PFSK-1 (cell line): ENCODE results near the gene TNFRSF4.

Experiments
- FOXP2 ChIP-seq: optimal IDR thresholded peaks from 2 replicates; pipeline ENCODE3; 2011; ENCODE audit warnings: borderline replicate concordance, control low read depth, inconsistent platforms; ENCODE audit not compliant: insufficient read depth; ENCODE audit errors: extremely low read length, extremely low read depth
- POLR2AphosphoS5 ChIP-seq: IDR thresholded peaks from 2 replicates; pipeline ENCODE4 v1.6.1; 2012; ENCODE audit warnings: low read depth, mild to moderate bottlenecking, control low read depth, low read length, moderate library complexity
- SIN3A ChIP-seq: IDR thresholded peaks from 2 replicates; pipeline ENCODE4 v1.6.1; 2012; ENCODE audit warnings: mild to moderate bottlenecking, low read length, moderate library complexity, borderline replicate concordance; ENCODE audit not compliant: insufficient read depth
- TAF1 ChIP-seq: IDR thresholded peaks from 2 replicates; pipeline ENCODE4 v1.6.1; 2012; ENCODE audit warnings: low read length, control low read depth, borderline replicate concordance; ENCODE audit not compliant: insufficient read depth
- TF ChIP-seq, protein P1 (sequence below), 2 experiments: IDR thresholded peaks; 2 replicates each; pipeline versions ENCODE4 v1.6.1 to v1.8.0; 2011 to 2012; ENCODE audit warnings: low read depth in 2 of 2, low read length in 2 of 2, control low read depth in 1 of 2, inconsistent platforms in 1 of 2, mild to moderate bottlenecking in 1 of 2, moderate library complexity in 1 of 2; ENCODE audit not compliant: insufficient read depth in 1 of 2

Gene TNFRSF4

DNA sequence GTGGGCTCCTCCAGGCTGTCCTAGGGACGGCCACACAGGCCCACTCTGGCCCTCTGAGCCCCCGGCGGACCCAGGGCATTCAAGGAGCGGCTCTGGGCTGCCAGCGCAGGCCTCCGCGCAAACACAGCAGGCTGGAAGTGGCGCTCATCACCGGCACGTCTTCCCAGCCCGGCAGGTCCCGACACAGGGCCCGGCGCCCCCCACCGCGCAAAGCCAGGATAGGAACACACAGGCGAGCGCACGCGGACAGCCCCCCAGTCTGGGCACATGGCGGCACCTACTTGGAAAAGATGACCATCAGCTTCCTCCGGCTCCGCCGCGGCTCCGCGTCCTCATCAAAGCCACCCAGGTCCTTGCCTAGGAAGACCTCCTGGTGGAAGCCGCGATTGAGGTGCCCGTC is 14.2 kb upstream of the TNFRSF4 start:
- TF ChIP-seq, protein P1, sequence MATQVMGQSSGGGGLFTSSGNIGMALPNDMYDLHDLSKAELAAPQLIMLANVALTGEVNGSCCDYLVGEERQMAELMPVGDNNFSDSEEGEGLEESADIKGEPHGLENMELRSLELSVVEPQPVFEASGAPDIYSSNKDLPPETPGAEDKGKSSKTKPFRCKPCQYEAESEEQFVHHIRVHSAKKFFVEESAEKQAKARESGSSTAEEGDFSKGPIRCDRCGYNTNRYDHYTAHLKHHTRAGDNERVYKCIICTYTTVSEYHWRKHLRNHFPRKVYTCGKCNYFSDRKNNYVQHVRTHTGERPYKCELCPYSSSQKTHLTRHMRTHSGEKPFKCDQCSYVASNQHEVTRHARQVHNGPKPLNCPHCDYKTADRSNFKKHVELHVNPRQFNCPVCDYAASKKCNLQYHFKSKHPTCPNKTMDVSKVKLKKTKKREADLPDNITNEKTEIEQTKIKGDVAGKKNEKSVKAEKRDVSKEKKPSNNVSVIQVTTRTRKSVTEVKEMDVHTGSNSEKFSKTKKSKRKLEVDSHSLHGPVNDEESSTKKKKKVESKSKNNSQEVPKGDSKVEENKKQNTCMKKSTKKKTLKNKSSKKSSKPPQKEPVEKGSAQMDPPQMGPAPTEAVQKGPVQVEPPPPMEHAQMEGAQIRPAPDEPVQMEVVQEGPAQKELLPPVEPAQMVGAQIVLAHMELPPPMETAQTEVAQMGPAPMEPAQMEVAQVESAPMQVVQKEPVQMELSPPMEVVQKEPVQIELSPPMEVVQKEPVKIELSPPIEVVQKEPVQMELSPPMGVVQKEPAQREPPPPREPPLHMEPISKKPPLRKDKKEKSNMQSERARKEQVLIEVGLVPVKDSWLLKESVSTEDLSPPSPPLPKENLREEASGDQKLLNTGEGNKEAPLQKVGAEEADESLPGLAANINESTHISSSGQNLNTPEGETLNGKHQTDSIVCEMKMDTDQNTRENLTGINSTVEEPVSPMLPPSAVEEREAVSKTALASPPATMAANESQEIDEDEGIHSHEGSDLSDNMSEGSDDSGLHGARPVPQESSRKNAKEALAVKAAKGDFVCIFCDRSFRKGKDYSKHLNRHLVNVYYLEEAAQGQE (IDR thresholded peaks at IDR 0.05; ENCODE audit: insufficient read depth in 1 of 2, low read depth in 2 of 2, low read length in 2 of 2), result no peak
- no peak for TF ChIP-seq SIN3A
- no peak for TF ChIP-seq POLR2AphosphoS5
- TF ChIP-seq TAF1, result no peak
- no peak for TF ChIP-seq FOXP2

DNA sequence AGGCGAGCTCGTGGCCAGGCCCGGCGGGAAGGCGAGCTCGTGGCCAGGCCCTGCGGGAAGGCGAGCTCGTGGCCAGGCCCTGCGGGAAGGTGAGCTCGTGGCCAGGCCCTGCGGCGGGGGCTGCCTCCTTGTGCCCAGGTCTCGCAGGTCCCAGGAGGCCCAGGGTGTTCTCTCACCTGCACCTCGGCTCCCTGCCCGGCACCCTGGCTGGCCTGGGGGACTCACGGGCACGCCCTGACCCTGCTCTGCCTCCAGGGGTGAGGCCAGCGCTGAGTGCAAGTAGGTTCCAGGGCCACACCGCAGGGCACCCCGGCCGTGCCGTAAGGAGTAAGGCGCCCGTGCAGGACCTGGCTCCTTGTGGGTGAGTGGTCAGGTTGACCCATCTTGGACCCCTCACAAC is 13.4 kb upstream of the TNFRSF4 start:
- TF ChIP-seq SIN3A, result no peak
- no peak for TF ChIP-seq POLR2AphosphoS5
- TF ChIP-seq, protein P1 (IDR thresholded peaks at IDR 0.05; ENCODE audit: insufficient read depth in 1 of 2, low read depth in 2 of 2, low read length in 2 of 2), result no peak
- TF ChIP-seq FOXP2, result no peak
- TF ChIP-seq TAF1, result no peak

DNA sequence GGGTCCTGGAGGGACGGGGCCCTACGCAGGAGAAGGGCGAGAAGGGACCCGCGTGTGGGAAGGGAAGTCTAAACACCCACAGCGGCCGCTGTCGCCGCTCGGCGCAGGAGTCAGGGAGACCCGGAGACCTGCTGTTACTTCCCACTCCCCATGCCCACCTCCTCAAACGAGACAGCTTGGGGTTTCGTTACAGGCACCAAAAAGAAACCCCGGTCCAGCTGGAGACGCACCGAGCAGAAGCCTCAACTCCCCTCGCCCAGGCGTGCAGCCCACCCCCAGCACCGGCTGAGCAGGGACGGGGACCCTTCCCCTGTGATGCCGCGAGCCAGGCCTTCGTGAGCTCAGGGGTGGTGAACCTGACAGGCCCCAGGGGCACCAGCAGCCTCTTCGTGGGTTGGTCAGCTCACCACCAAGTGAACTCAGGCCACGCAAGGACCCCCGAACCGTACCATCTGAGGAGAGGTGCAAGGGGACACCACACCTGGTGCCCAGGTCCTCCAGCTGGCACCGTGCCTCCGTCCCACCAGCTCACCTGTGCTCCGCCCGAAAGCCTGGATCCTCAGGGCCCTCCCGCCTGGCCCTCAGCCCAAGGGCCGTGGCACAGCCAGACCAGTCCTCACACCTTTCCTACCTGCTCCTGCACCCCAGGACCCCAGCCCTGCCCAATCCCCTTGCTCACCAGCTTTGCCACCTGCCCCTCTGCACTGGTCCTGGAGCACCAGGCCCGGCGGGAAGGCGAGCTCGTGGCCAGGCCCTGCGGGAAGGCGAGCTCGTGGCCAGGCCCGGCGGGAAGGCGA is 12.8 kb upstream of the TNFRSF4 start:
- no peak for TF ChIP-seq FOXP2
- TF ChIP-seq, protein P1 (IDR thresholded peaks at IDR 0.05; ENCODE audit: insufficient read depth in 1 of 2, low read depth in 2 of 2, low read length in 2 of 2), result no peak
- no peak for TF ChIP-seq TAF1
- no peak for TF ChIP-seq POLR2AphosphoS5
- no peak for TF ChIP-seq SIN3A

DNA sequence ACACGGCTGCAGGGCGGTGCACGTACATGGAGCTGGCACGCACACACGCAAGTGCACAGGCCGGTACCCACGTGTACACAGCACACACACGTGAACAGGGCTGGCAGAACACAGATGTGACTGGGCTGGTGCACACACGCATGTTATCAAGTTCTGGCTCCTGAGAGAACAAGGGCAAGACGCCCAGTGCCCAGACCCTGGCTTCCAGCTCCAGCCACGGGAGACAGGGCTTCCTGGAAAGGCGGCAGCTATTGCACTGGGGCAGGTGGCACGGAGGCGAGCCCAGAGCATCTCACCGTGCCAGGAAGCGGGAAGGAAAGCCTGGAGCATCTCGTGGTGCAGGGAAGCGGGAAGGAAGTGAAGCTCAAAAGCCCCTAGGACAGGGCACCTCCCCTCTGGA is 12.0 kb upstream of the TNFRSF4 start:
- TF ChIP-seq TAF1 (no peak), POLR2AphosphoS5 (no peak), FOXP2 (no peak), SIN3A (no peak)
- TF ChIP-seq, protein P1 (IDR thresholded peaks at IDR 0.05; ENCODE audit: insufficient read depth in 1 of 2, low read depth in 2 of 2, low read length in 2 of 2), result no peak
